Natural killer cell (primary cell): ENCODE results near the gene NEK11. TPM values are rescaled to one million over a fixed set of nuclear protein-coding genes. Genes with fewer than 3 reads are reported as not detected.

Experiments
- ATAC-seq, 3 donors: fragments of 150-1000 bp in 2 of 3; fragments of 200-7000 bp in 1 of 3; cut with Tn5 transposase; 1 replicate in 1 of 3; 2 replicates in 2 of 3; pipeline ENCODE4 v1.10.0; 2021; ENCODE audit warnings: mild to moderate bottlenecking in 2 of 3, moderate library complexity in 2 of 3
- DNase-seq, 2 donors: peaks; one replicate each; pipeline versions ENCODE4 v3.0.0 to v3.0.0-alpha.2; 2013 to 2021; ENCODE audit warnings: mixed read lengths in 1 of 2
- H3K27ac ChIP-seq: one replicate; pipeline ENCODE4 v1.5.1; 2013; ENCODE audit warnings: mild to moderate bottlenecking, low read length
- H3K27me3 ChIP-seq: one replicate; pipeline ENCODE4 v1.6.1; 2013; ENCODE audit warnings: low read length; ENCODE audit not compliant: control insufficient read depth, insufficient read depth
- H3K36me3 ChIP-seq: one replicate; pipeline ENCODE4 v1.6.1; 2013; ENCODE audit warnings: low read length; ENCODE audit not compliant: control insufficient read depth, insufficient read depth
- H3K4me1 ChIP-seq: one replicate; pipeline ENCODE4 v1.6.1; 2013; ENCODE audit warnings: low read length; ENCODE audit not compliant: control insufficient read depth, insufficient read depth
- H3K4me3 ChIP-seq: one replicate; pipeline ENCODE4 v1.5.1; 2013; ENCODE audit warnings: low read length
- H3K9me3 ChIP-seq: one replicate; pipeline ENCODE4 v1.6.1; 2013; ENCODE audit warnings: low read length; ENCODE audit not compliant: control insufficient read depth, insufficient read depth
- H3K27ac Mint-ChIP-seq, 2 donors: one replicate each; pipeline ENCODE4 v1.8.0; 2022; ENCODE audit warnings: mild to moderate bottlenecking in 2 of 2, mixed read lengths in 2 of 2, moderate library complexity in 1 of 2
- H3K27me3 Mint-ChIP-seq, 2 donors: one replicate each; pipeline ENCODE4 v1.8.0; 2022; ENCODE audit warnings: low read depth in 2 of 2, mixed read lengths in 2 of 2
- H3K36me3 Mint-ChIP-seq: one replicate; pipeline ENCODE4 v1.8.0; 2022; ENCODE audit warnings: mixed read lengths
- H3K4me1 Mint-ChIP-seq, 2 donors: one replicate each; pipeline ENCODE4 v1.8.0; 2022; ENCODE audit warnings: mixed read lengths in 2 of 2
- H3K4me3 Mint-ChIP-seq: one replicate; pipeline ENCODE4 v1.8.0; 2022; ENCODE audit warnings: mild to moderate bottlenecking, moderate library complexity, mixed read lengths
- H3K9me3 Mint-ChIP-seq, 2 donors: one replicate each; pipeline ENCODE4 v1.8.0; 2022; ENCODE audit warnings: mixed read lengths in 2 of 2
- WGBS: methylation state at CpG from one replicate; pipeline ENCODE4 v1.1.7; 2013; ENCODE audit warnings: missing lambda C conversion rate; ENCODE audit not compliant: insufficient coverage; 5-methylcytosine and 5-hydroxymethylcytosine counted together
- intact Hi-C: fragments of 100-400 bp; cut with micrococcal nuclease; formaldehyde crosslinking; loops from one replicate; pipeline ENCODE4 v1.14.2; 2022
- total RNA-seq, 4 donors: library from RNA; stranded (reverse); fragments of 120-200 nt in 1 of 4; gene quantifications; one replicate each; pipeline versions ENCODE4 v1.2.3 to v1.2.4, GENCODE V29; 2013 to 2022
- TF ChIP-seq, protein P1 (sequence below): fragments of 200-600 bp; IDR thresholded peaks from one replicate; pipeline ENCODE4 v1.8.0; 2022; ENCODE audit warnings: antibody characterized with exemption

NEK11 gene
- total RNA-seq, 3 donors from 2014 or later (not counting 1 experiment from before 2014, with no cell fraction given), result 2.6 to 3.6 (median 3.5) TPM

DNA sequence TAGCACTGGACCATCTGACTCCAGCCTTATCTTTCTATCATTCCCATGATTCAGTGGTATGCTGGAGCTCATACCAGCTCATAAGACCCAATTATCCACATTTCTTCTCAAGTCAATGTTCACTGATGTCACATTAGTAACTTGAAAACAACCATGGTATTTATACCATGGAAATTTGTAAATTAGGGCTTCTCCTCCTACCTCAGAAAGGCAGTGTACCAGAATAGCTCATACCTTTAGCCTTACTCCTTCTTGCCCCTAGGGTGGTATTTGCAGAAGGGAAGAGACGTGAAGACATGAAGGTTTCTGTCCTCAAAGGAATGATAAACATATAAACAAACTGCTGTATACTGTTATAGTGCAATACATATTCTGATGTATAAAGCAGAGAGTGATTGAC lies 114.2 kb downstream of the NEK11 start:
- DNase-seq (no peak), ATAC-seq (no peak)
- Histone ChIP-seq H3K4me1 (no peaks in the 10 kb centered on the region), H3K9me3 (no peaks in the 10 kb centered on the region), H3K36me3 (no peaks in the 10 kb centered on the region), H3K27ac (no peak overlapping the region), H3K4me3 (no peak overlapping the region), H3K27me3 (no peaks in the 10 kb centered on the region)
- H3K36me3 Mint-ChIP-seq, result no peaks in the 10 kb centered on the region
- intact Hi-C loops, result no loop called here
- no peak overlapping the region for H3K4me3 Mint-ChIP-seq
- H3K9me3 Mint-ChIP-seq, result no peaks in the 10 kb centered on the region
- H3K27ac Mint-ChIP-seq, result no peak overlapping the region
- WGBS, result no CpG with 5 or more reads among the region's 1 CpG
- TF ChIP-seq, protein P1, sequence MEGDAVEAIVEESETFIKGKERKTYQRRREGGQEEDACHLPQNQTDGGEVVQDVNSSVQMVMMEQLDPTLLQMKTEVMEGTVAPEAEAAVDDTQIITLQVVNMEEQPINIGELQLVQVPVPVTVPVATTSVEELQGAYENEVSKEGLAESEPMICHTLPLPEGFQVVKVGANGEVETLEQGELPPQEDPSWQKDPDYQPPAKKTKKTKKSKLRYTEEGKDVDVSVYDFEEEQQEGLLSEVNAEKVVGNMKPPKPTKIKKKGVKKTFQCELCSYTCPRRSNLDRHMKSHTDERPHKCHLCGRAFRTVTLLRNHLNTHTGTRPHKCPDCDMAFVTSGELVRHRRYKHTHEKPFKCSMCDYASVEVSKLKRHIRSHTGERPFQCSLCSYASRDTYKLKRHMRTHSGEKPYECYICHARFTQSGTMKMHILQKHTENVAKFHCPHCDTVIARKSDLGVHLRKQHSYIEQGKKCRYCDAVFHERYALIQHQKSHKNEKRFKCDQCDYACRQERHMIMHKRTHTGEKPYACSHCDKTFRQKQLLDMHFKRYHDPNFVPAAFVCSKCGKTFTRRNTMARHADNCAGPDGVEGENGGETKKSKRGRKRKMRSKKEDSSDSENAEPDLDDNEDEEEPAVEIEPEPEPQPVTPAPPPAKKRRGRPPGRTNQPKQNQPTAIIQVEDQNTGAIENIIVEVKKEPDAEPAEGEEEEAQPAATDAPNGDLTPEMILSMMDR, result no peak
- no peaks in the 10 kb centered on the region for H3K27me3 Mint-ChIP-seq
- H3K4me1 Mint-ChIP-seq, result no peaks in the 10 kb centered on the region

DNA sequence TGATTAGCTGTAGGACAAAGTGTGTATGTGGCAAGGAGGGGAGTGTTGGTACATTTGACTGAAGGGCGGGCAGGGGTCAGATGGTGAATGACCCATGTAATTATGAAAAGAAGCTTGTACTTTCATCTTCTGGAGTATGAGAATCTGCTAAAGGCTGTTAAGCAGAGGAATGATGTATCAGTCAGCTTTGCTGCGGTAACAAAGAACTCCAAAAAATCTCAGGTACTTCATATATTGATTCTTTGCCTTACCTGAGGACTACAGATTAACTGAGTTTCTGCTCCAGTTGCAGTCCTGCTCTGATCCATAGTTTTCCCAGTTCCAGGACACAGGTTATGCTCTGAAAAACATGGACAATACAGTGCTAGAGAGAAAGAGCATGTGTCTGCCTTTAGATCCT lies 115.1 kb downstream of the NEK11 start:
- Histone ChIP-seq H3K27me3 (no peaks in the 10 kb centered on the region), H3K4me1 (no peaks in the 10 kb centered on the region), H3K4me3 (no peak overlapping the region), H3K9me3 (no peaks in the 10 kb centered on the region), H3K36me3 (no peaks in the 10 kb centered on the region), H3K27ac (no peak overlapping the region)
- intact Hi-C loops, result no loop called here
- Mint-ChIP-seq H3K27ac (no peak overlapping the region), H3K9me3 (no peaks in the 10 kb centered on the region), H3K36me3 (no peaks in the 10 kb centered on the region), H3K4me1 (no peaks in the 10 kb centered on the region), H3K4me3 (no peak overlapping the region), H3K27me3 (no peaks in the 10 kb centered on the region)
- 58% methylated on average over 2 of the region's 2 CpGs for WGBS
- no peak for DNase-seq
- TF ChIP-seq, protein P1, result no peak
- ATAC-seq, result no peak

DNA sequence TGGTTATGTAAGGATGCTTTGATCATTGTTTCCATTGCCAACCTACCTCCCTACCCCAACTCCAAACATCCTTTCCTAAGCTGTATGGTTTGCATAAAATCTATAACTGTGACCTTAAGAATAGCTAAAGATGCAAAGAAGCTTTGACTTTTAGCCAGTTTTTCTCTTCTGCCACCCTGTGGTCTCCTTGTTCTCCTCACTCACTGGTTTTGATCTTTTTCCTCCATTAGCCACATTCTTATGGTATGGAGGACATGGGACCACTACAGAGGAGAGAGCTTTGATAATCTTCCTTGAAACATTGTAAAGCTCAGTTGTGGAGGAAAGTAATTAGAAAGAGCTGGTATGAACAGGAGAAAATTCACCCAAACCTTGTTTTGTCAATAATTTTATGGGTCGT lies 115.9 kb downstream of the NEK11 start:
- no peak overlapping the region for H3K4me3 ChIP-seq
- Mint-ChIP-seq H3K9me3 (no peaks in the 10 kb centered on the region), H3K27ac (no peak overlapping the region), H3K4me1 (no peaks in the 10 kb centered on the region), H3K36me3 (no peaks in the 10 kb centered on the region), H3K27me3 (no peaks in the 10 kb centered on the region), H3K4me3 (no peak overlapping the region)
- intact Hi-C loops, result no loop called here
- ATAC-seq, result no peak
- H3K27ac ChIP-seq, result no peak overlapping the region
- H3K36me3 ChIP-seq, result no peaks in the 10 kb centered on the region
- no CpG with 5 or more reads among the region's 1 CpG for WGBS
- no peak for DNase-seq
- TF ChIP-seq, protein P1, result no peak
- H3K9me3 ChIP-seq, result no peaks in the 10 kb centered on the region
- H3K4me1 ChIP-seq, result no peaks in the 10 kb centered on the region
- H3K27me3 ChIP-seq, result no peaks in the 10 kb centered on the region

DNA sequence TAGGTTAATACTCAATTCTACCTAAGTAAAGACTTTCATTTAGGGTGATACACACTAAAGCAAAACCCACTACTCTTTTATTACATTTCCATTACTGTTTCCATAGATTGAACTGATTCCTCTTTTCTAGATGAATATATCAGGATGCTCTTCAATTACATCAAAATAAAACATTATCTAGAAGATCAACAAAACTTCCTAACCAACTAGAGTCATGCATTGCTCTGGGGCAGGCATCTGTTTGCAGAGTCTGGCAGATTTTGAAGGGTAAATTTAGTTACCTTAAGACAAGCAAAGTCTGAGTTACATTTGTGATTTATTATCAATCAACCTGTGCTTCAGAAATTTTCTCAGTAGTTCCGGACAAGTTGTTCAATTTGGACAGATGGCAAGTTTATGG lies 117.1 kb downstream of the NEK11 start:
- no peaks in the 10 kb centered on the region for H3K27me3 ChIP-seq
- H3K9me3 Mint-ChIP-seq, result no peaks in the 10 kb centered on the region
- H3K4me1 Mint-ChIP-seq, result no peaks in the 10 kb centered on the region
- H3K27me3 Mint-ChIP-seq, result no peaks in the 10 kb centered on the region
- H3K27ac Mint-ChIP-seq, result no peak overlapping the region
- DNase-seq (no peak), ATAC-seq (no peak)
- no peaks in the 10 kb centered on the region for H3K4me1 ChIP-seq
- no peaks in the 10 kb centered on the region for H3K36me3 ChIP-seq
- no peak overlapping the region for H3K4me3 Mint-ChIP-seq
- no peak overlapping the region for H3K27ac ChIP-seq
- intact Hi-C loops, result no loop called here
- no peaks in the 10 kb centered on the region for H3K36me3 Mint-ChIP-seq
- H3K9me3 ChIP-seq, result no peaks in the 10 kb centered on the region
- no CpG with 5 or more reads among the region's 1 CpG for WGBS
- TF ChIP-seq, protein P1, result no peak
- H3K4me3 ChIP-seq, result no peak overlapping the region
